ENCODE data around the gene BRI3BP.

BRI3BP gene

GRCh38 chr12:125069616-125070015 lies 76.2 kb downstream of the BRI3BP start:
- no peaks in the 10 kb centered on the region for H3K9me3 ChIP-seq (ENCODE audit: insufficient read depth, low read depth, low read length)
- no peak overlapping the region for H3K9ac ChIP-seq (ENCODE audit: low read depth, low read length, poor library complexity, severe bottlenecking)
- peaks cover 17% of the 10 kb centered on the region for H4K20me1 ChIP-seq (ENCODE audit: insufficient read depth, low read length, poor library complexity, severe bottlenecking)
- H3F3A ChIP-seq (ENCODE audit: low read depth), result no peaks in the 10 kb centered on the region
- H3K36me3 ChIP-seq (ENCODE audit: insufficient read depth, low read length), result no peaks in the 10 kb centered on the region
- no peak for TF ChIP-seq EZH2phosphoT487 (IDR thresholded peaks at IDR 0.05; ENCODE audit: borderline replicate concordance)
- TF ChIP-seq, protein P1, sequence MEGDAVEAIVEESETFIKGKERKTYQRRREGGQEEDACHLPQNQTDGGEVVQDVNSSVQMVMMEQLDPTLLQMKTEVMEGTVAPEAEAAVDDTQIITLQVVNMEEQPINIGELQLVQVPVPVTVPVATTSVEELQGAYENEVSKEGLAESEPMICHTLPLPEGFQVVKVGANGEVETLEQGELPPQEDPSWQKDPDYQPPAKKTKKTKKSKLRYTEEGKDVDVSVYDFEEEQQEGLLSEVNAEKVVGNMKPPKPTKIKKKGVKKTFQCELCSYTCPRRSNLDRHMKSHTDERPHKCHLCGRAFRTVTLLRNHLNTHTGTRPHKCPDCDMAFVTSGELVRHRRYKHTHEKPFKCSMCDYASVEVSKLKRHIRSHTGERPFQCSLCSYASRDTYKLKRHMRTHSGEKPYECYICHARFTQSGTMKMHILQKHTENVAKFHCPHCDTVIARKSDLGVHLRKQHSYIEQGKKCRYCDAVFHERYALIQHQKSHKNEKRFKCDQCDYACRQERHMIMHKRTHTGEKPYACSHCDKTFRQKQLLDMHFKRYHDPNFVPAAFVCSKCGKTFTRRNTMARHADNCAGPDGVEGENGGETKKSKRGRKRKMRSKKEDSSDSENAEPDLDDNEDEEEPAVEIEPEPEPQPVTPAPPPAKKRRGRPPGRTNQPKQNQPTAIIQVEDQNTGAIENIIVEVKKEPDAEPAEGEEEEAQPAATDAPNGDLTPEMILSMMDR (conservative IDR thresholded peaks at IDR 0.05; ENCODE audit: low read length), result no peak
- H3K4me1 ChIP-seq (ENCODE audit: insufficient read depth, low read length, poor library complexity, severe bottlenecking), result peaks cover 22% of the 10 kb centered on the region
- no peaks in the 10 kb centered on the region for H3K27me3 ChIP-seq (ENCODE audit: insufficient read depth, low read length, poor library complexity, severe bottlenecking)
- H2AFZ ChIP-seq (ENCODE audit: low read length), result no peak overlapping the region
- peaks cover 36% of the 10 kb centered on the region for H3K79me2 ChIP-seq (ENCODE audit: insufficient read depth, low read length)
- H3K9me2 ChIP-seq (replicated peaks; ENCODE audit: low read depth, low read length), result no peaks in the 10 kb centered on the region
- H3K4me2 ChIP-seq (ENCODE audit: low read depth, low read length, poor library complexity, severe bottlenecking), result peak overlapping the region; percentile 21
- H3K4me3 ChIP-seq (ENCODE audit: low read length, poor library complexity, severe bottlenecking), result no peak overlapping the region

DNA sequence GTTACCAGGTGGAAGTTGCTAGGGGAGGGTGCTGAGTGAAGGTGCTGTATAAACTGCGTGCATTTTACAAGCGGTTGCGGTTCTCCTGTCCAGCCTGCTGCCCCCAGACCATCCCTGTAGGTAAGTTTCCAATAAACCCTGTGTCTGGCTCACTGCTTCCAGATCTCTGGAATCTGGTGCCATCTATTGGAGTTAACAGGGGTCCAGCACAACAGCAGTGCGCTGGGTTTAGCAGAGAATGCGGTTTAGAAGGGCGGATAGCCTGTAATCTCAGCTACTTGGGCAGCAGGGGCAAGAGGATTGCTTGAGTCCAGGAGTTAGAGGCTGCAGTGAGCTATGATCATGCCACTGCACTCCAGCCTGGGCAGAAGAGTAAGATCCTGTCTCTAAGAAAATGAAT lies 76.7 kb downstream of the BRI3BP start:
- H3K79me2 ChIP-seq (ENCODE audit: insufficient read depth, low read length), result peaks cover 36% of the 10 kb centered on the region
- peaks cover 17% of the 10 kb centered on the region for H4K20me1 ChIP-seq (ENCODE audit: insufficient read depth, low read length, poor library complexity, severe bottlenecking)
- no peaks in the 10 kb centered on the region for H3K27me3 ChIP-seq (ENCODE audit: insufficient read depth, low read length, poor library complexity, severe bottlenecking)
- H3K36me3 ChIP-seq (ENCODE audit: insufficient read depth, low read length), result no peaks in the 10 kb centered on the region
- H3K4me2 ChIP-seq (ENCODE audit: low read depth, low read length, poor library complexity, severe bottlenecking), result peak overlapping the region; percentile 21
- no peak overlapping the region for H3K4me3 ChIP-seq (ENCODE audit: low read length, poor library complexity, severe bottlenecking)
- H3K4me1 ChIP-seq (ENCODE audit: insufficient read depth, low read length, poor library complexity, severe bottlenecking), result peaks cover 18% of the 10 kb centered on the region
- H2AFZ ChIP-seq (ENCODE audit: low read length), result no peak overlapping the region
- TF ChIP-seq EZH2phosphoT487 (IDR thresholded peaks at IDR 0.05; ENCODE audit: borderline replicate concordance), result no peak
- TF ChIP-seq, protein P1 (conservative IDR thresholded peaks at IDR 0.05; ENCODE audit: low read length), result no peak
- H3F3A ChIP-seq (ENCODE audit: low read depth), result no peaks in the 10 kb centered on the region
- H3K9me3 ChIP-seq (ENCODE audit: insufficient read depth, low read depth, low read length), result no peaks in the 10 kb centered on the region
- H3K9me2 ChIP-seq (replicated peaks; ENCODE audit: low read depth, low read length), result no peaks in the 10 kb centered on the region
- no peak overlapping the region for H3K9ac ChIP-seq (ENCODE audit: low read depth, low read length, poor library complexity, severe bottlenecking)

DNA sequence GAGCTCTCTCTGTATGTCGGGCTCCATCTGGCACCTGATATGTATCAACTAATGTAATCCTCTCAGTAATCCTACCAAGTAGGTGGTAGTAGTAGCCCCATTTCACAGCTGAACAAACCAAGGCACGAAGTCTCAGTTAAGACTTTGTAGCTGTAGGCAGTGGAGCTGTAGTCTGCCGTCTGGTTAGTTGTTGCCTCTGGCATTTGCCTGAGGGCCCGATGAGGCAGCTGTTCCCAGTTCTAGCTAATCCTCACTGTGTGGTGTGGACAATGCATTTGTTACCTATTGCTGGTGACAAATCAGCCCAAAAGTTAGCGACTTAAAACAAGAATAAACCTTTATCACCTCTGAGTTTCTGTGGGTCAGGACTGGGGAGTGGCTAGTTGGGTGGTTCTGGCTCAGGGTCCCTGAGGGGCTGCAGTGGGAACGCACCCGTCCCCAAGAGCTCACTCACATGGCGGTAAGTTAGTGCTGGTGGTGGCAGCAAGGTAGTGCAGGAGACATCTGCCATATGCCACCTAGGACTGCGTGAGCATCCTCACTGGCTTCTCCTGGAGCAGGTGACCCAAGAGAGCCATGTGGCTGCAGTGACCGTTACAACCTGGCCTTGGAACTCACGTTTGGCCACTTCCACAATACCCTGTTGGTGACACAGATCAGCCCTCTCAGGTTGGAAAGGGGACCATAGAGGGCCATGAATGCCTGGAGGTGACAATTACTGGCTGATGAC lies 77.4 kb downstream of the BRI3BP start:
- no peaks in the 10 kb centered on the region for H3K9me2 ChIP-seq (replicated peaks; ENCODE audit: low read depth, low read length)
- peaks cover 16% of the 10 kb centered on the region for H3K4me1 ChIP-seq (ENCODE audit: insufficient read depth, low read length, poor library complexity, severe bottlenecking)
- H3K4me2 ChIP-seq (ENCODE audit: low read depth, low read length, poor library complexity, severe bottlenecking), result no peak overlapping the region
- no peak overlapping the region for H3K9ac ChIP-seq (ENCODE audit: low read depth, low read length, poor library complexity, severe bottlenecking)
- no peaks in the 10 kb centered on the region for H3K9me3 ChIP-seq (ENCODE audit: insufficient read depth, low read depth, low read length)
- no peaks in the 10 kb centered on the region for H3K27me3 ChIP-seq (ENCODE audit: insufficient read depth, low read length, poor library complexity, severe bottlenecking)
- H3F3A ChIP-seq (ENCODE audit: low read depth), result no peaks in the 10 kb centered on the region
- no peak overlapping the region for H3K4me3 ChIP-seq (ENCODE audit: low read length, poor library complexity, severe bottlenecking)
- peaks cover 31% of the 10 kb centered on the region for H3K79me2 ChIP-seq (ENCODE audit: insufficient read depth, low read length)
- peaks cover 14% of the 10 kb centered on the region for H4K20me1 ChIP-seq (ENCODE audit: insufficient read depth, low read length, poor library complexity, severe bottlenecking)
- peaks cover 1% of the 10 kb centered on the region; the same call in 1 of the 2 replicates for H3K36me3 ChIP-seq (ENCODE audit: insufficient read depth, low read length)
- H2AFZ ChIP-seq (ENCODE audit: low read length), result no peak overlapping the region
- TF ChIP-seq, protein P1 (conservative IDR thresholded peaks at IDR 0.05; ENCODE audit: low read length), result no peak
- TF ChIP-seq EZH2phosphoT487 (IDR thresholded peaks at IDR 0.05; ENCODE audit: borderline replicate concordance), result no peak

Data from Loucy (cell line).